COR-L47 (cell line): ENCODE measurements around the gene CNGA1.
"Not testable (repeated sequence)": the region's sequence is repeated elsewhere in the genome, so short reads cannot be mapped to it uniquely, and the experiment has no call there.

Experiments
- DNase-seq: peaks from one replicate; lab custom pipeline; 2025; lab: John Stamatoyannopoulos, UW

Gene CNGA1

GRCh38 chr4:48030470-48030869, 14.0 kb upstream of the CNGA1 start:
- no peak for DNase-seq

- no peak for DNase-seq
Observed at GRCh38 chr4:48028696-48029095, 12.2 kb upstream of the CNGA1 start.

GRCh38 chr4:48027653-48028052, 11.2 kb upstream of the CNGA1 start:
- DNase-seq = no peak

- DNase-seq = no peak
Observed at GRCh38 chr4:48025005-48025404, 8.5 kb upstream of the CNGA1 start.

- no peak for DNase-seq
Observed at GRCh38 chr4:48024522-48024921, 8.0 kb upstream of the CNGA1 start.

- DNase-seq = no peak
Observed at GRCh38 chr4:48022192-48022799, 5.8 kb upstream of the CNGA1 start.

GRCh38 chr4:48021100-48021499, 4.6 kb upstream of the CNGA1 start:
- DNase-seq = no peak

GRCh38 chr4:48018112-48018511, 1.6 kb upstream of the CNGA1 start:
- no peak for DNase-seq

- DNase-seq = peak; percentile 2
Observed at GRCh38 chr4:48017108-48017571, 659 bp upstream of the CNGA1 start.

- DNase-seq = no peak
Observed at GRCh38 chr4:48015678-48016077, 803 bp downstream of the CNGA1 start.

- DNase-seq = no peak
Observed at GRCh38 chr4:48015216-48015615, 1.3 kb downstream of the CNGA1 start.

- no peak for DNase-seq
Observed at GRCh38 chr4:48012824-48013223, 3.7 kb downstream of the CNGA1 start.

GRCh38 chr4:48011722-48012121, 4.8 kb downstream of the CNGA1 start:
- DNase-seq = no peak

GRCh38 chr4:48010906-48011305, 5.6 kb downstream of the CNGA1 start:
- not testable (repeated sequence) for DNase-seq

GRCh38 chr4:48008021-48008596, 8.4 kb downstream of the CNGA1 start:
- no peak for DNase-seq

GRCh38 chr4:48005781-48006180, 10.7 kb downstream of the CNGA1 start:
- DNase-seq = no peak

- DNase-seq = peak; percentile 46
Observed at GRCh38 chr4:48003568-48003967, 12.9 kb downstream of the CNGA1 start.

- DNase-seq = no peak
Observed at GRCh38 chr4:48002267-48002666, 14.2 kb downstream of the CNGA1 start.

GRCh38 chr4:47996021-47996420, 20.5 kb downstream of the CNGA1 start:
- no peak for DNase-seq

GRCh38 chr4:47992475-47992874, 24.0 kb downstream of the CNGA1 start:
- DNase-seq = not testable (repeated sequence)

- DNase-seq = no peak
Observed at GRCh38 chr4:47990145-47990544, 26.3 kb downstream of the CNGA1 start.

GRCh38 chr4:47974566-47974965, 41.9 kb downstream of the CNGA1 start:
- no peak for DNase-seq

- DNase-seq = no peak
Observed at GRCh38 chr4:47972721-47973120, 43.8 kb downstream of the CNGA1 start.

- no peak for DNase-seq
Observed at GRCh38 chr4:47972181-47972580, 44.3 kb downstream of the CNGA1 start.
